HCT116 (cell line): ENCODE measurements around the gene TMEM182.

Experiments
- CEBPB ChIP-seq: IDR thresholded peaks from 2 replicates; pipeline ENCODE4 v1.6.1; 2012; ENCODE audit warnings: low read depth
- EGR1 ChIP-seq: IDR thresholded peaks from 2 replicates; pipeline ENCODE4 v1.6.1; 2012; ENCODE audit warnings: low read depth
- EZH2 ChIP-seq: fragments of 200-600 bp; sonication (generic); IDR thresholded peaks from 2 replicates; pipeline ENCODE4 v1.6.1; 2017; ENCODE audit warnings: antibody characterized with exemption, mixed run types
- EZH2phosphoT487 ChIP-seq: fragments of 200-600 bp; IDR thresholded peaks from 2 replicates; pipeline ENCODE4 v1.6.1; 2018; ENCODE audit warnings: antibody characterized with exemption, borderline replicate concordance
- POLR2A ChIP-seq: IDR thresholded peaks from 2 replicates; pipeline ENCODE4 v1.7.0; 2011; ENCODE audit warnings: borderline replicate concordance; ENCODE audit not compliant: insufficient read depth, insufficient read length; ENCODE audit errors: extremely low read depth
- POLR2AphosphoS5 ChIP-seq: IDR thresholded peaks from 2 replicates; pipeline ENCODE4 v1.6.1; 2011; ENCODE audit warnings: mild to moderate bottlenecking, low read depth, low read length, moderate library complexity
- RAD21 ChIP-seq: IDR thresholded peaks from 2 replicates; pipeline ENCODE4 v1.6.1; 2012; ENCODE audit warnings: low read depth, mild to moderate bottlenecking
- SIN3A ChIP-seq: IDR thresholded peaks from 2 replicates; pipeline ENCODE4 v1.6.1; 2012; ENCODE audit warnings: low read depth
- TF ChIP-seq, protein P1 (sequence below), 3 experiments: fragments of 200-600 bp in 1 of 3; sonication (generic) in 1 of 3; IDR thresholded peaks in 2 of 3; conservative IDR thresholded peaks in 1 of 3; 2 replicates each; pipeline ENCODE4 v1.5.1; 2012 to 2017; ENCODE audit warnings: low read depth in 2 of 3, low read length in 2 of 3, antibody characterized with exemption in 1 of 3, borderline replicate concordance in 1 of 3, control low read depth in 1 of 3, mild to moderate bottlenecking in 1 of 3, mixed read lengths in 1 of 3, mixed run types in 1 of 3, moderate library complexity in 1 of 3; ENCODE audit not compliant: insufficient read depth in 1 of 3
- TF ChIP-seq, protein P2 (sequence below): IDR thresholded peaks from 2 replicates; pipeline ENCODE4 v1.6.1; 2011; ENCODE audit warnings: mild to moderate bottlenecking, low read length, moderate library complexity; ENCODE audit not compliant: insufficient replicate concordance; ENCODE audit errors: extremely low read depth
- TF ChIP-seq, protein P3 (sequence below): IDR thresholded peaks from 2 replicates; pipeline ENCODE4 v1.6.1; 2012
- TF ChIP-seq, protein P4 (sequence below): IDR thresholded peaks from 2 replicates; pipeline ENCODE4 v1.6.1; 2012; ENCODE audit warnings: low read depth

DNA sequence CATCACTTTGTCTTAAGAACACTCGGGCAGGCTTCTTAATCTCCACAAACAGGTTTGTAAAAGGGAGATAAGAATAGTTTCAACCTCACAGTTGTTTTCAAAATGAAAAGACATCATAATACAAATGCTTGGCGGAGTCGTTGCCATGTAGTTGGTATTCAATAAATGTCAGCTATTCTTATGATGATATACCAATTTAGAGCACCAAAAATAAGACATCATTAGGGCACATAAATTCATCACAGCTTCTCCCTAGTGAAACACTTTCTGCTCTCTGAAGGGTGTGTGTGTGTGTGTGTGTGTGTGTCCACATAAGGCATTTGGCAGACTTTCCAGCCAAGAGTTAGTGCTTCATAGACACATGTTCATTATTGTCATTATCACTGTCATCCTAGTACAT, 10.8 kb downstream of the TMEM182 start:
- TF ChIP-seq, protein P1, sequence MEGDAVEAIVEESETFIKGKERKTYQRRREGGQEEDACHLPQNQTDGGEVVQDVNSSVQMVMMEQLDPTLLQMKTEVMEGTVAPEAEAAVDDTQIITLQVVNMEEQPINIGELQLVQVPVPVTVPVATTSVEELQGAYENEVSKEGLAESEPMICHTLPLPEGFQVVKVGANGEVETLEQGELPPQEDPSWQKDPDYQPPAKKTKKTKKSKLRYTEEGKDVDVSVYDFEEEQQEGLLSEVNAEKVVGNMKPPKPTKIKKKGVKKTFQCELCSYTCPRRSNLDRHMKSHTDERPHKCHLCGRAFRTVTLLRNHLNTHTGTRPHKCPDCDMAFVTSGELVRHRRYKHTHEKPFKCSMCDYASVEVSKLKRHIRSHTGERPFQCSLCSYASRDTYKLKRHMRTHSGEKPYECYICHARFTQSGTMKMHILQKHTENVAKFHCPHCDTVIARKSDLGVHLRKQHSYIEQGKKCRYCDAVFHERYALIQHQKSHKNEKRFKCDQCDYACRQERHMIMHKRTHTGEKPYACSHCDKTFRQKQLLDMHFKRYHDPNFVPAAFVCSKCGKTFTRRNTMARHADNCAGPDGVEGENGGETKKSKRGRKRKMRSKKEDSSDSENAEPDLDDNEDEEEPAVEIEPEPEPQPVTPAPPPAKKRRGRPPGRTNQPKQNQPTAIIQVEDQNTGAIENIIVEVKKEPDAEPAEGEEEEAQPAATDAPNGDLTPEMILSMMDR (IDR thresholded peaks at IDR 0.05 in 2 of 3, conservative IDR thresholded peaks at IDR 0.05 in 1 of 3; ENCODE audit: borderline replicate concordance in 1 of 3, insufficient read depth in 1 of 3, low read depth in 2 of 3, low read length in 2 of 3): no peak
- TF ChIP-seq, protein P2, sequence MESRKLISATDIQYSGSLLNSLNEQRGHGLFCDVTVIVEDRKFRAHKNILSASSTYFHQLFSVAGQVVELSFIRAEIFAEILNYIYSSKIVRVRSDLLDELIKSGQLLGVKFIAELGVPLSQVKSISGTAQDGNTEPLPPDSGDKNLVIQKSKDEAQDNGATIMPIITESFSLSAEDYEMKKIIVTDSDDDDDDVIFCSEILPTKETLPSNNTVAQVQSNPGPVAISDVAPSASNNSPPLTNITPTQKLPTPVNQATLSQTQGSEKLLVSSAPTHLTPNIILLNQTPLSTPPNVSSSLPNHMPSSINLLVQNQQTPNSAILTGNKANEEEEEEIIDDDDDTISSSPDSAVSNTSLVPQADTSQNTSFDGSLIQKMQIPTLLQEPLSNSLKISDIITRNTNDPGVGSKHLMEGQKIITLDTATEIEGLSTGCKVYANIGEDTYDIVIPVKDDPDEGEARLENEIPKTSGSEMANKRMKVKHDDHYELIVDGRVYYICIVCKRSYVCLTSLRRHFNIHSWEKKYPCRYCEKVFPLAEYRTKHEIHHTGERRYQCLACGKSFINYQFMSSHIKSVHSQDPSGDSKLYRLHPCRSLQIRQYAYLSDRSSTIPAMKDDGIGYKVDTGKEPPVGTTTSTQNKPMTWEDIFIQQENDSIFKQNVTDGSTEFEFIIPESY: no peak
- no peak for TF ChIP-seq POLR2AphosphoS5
- no peak for TF ChIP-seq SIN3A
- no peak for TF ChIP-seq CEBPB
- no peak for TF ChIP-seq POLR2A
- no peak for TF ChIP-seq EGR1
- TF ChIP-seq, protein P3, sequence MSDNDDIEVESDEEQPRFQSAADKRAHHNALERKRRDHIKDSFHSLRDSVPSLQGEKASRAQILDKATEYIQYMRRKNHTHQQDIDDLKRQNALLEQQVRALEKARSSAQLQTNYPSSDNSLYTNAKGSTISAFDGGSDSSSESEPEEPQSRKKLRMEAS: no peak
- TF ChIP-seq, protein P4, sequence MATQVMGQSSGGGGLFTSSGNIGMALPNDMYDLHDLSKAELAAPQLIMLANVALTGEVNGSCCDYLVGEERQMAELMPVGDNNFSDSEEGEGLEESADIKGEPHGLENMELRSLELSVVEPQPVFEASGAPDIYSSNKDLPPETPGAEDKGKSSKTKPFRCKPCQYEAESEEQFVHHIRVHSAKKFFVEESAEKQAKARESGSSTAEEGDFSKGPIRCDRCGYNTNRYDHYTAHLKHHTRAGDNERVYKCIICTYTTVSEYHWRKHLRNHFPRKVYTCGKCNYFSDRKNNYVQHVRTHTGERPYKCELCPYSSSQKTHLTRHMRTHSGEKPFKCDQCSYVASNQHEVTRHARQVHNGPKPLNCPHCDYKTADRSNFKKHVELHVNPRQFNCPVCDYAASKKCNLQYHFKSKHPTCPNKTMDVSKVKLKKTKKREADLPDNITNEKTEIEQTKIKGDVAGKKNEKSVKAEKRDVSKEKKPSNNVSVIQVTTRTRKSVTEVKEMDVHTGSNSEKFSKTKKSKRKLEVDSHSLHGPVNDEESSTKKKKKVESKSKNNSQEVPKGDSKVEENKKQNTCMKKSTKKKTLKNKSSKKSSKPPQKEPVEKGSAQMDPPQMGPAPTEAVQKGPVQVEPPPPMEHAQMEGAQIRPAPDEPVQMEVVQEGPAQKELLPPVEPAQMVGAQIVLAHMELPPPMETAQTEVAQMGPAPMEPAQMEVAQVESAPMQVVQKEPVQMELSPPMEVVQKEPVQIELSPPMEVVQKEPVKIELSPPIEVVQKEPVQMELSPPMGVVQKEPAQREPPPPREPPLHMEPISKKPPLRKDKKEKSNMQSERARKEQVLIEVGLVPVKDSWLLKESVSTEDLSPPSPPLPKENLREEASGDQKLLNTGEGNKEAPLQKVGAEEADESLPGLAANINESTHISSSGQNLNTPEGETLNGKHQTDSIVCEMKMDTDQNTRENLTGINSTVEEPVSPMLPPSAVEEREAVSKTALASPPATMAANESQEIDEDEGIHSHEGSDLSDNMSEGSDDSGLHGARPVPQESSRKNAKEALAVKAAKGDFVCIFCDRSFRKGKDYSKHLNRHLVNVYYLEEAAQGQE: no peak
- no peak for TF ChIP-seq EZH2
- no peak for TF ChIP-seq EZH2phosphoT487
- TF ChIP-seq RAD21: no peak
